Activated CD4-positive, alpha-beta memory T cell treated with anti-CD3 and anti-CD28 coated beads for 36 hours (primary cell): ENCODE results near the gene SRPRB. TPM values are rescaled to one million over a fixed set of nuclear protein-coding genes. Genes with fewer than 3 reads are reported as not detected.

Experiments used
- CTCF ChIA-PET: fragments of 350-600 bp; sonication (Branson Sonifier 250); formaldehyde crosslinking; loops from one replicate; lab custom pipeline; 2021; ENCODE audit warnings: antibody characterized with exemption, inconsistent platforms; lab: Charles Lee
- POLR2A ChIA-PET: fragments of 350-600 bp; sonication (Branson Sonifier 250); formaldehyde crosslinking; loops from one replicate; lab custom pipeline; 2021; ENCODE audit warnings: antibody characterized with exemption; lab: Charles Lee
- DNase-seq: peaks from one replicate; pipeline ENCODE4 v3.0.0-alpha.2; 2020
- H3K27ac Mint-ChIP-seq: one replicate; pipeline ENCODE4 v1.8.0; 2021; ENCODE audit warnings: mixed read lengths
- H3K27me3 Mint-ChIP-seq: one replicate; pipeline ENCODE4 v1.8.0; 2021; ENCODE audit warnings: mixed read lengths
- H3K36me3 Mint-ChIP-seq: one replicate; pipeline ENCODE4 v1.8.0; 2021; ENCODE audit warnings: mixed read lengths
- H3K4me1 Mint-ChIP-seq: one replicate; pipeline ENCODE4 v1.8.0; 2021; ENCODE audit warnings: low read depth, mixed read lengths
- H3K4me3 Mint-ChIP-seq: one replicate; pipeline ENCODE4 v1.8.0; 2021; ENCODE audit warnings: mild to moderate bottlenecking, mixed read lengths
- H3K9me3 Mint-ChIP-seq: one replicate; pipeline ENCODE4 v1.8.0; 2021; ENCODE audit warnings: mixed read lengths
- intact Hi-C: fragments of 100-400 bp; cut with micrococcal nuclease; formaldehyde crosslinking; loops from one replicate; pipeline ENCODE4 v1.15.1; 2023
- total RNA-seq, 2 experiments: library from RNA; stranded (reverse); gene quantifications; one replicate each; pipeline ENCODE4 v1.2.3, GENCODE V29; 2021

SRPRB gene
- total RNA-seq, 2 experiments from 2014 or later = 65.7 to 66.7 TPM

DNA sequence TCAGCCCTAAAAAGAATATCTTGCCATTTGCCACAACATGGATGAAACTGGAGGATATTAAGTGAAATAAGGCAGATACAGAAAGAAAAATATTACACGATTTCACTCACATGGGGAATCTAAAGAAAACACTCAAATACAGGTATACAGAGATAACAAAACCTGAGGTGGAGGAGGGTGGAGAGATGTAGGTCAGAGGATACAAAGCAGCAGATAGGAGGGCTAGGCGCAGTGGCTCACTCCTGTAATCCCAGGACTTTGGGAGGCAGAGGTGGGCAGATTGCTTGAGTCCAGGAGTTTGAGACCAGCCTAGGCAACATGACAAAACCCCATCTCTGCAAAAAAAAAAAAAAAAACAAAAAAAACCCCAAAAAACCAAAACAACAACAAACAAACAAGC, 23.2 kb upstream of the SRPRB start:
- CTCF ChIA-PET = interaction anchor here (1.2 kb wide), 1 partner anchor 10 kb away, joined by 3 read pairs; no protein-coding TSS in a partner anchor
- Mint-ChIP-seq H3K36me3 (no peaks in the 10 kb centered on the region), H3K27ac (no peak overlapping the region), H3K9me3 (no peaks in the 10 kb centered on the region), H3K4me3 (no peak overlapping the region), H3K27me3 (peaks cover 4% of the 10 kb centered on the region), H3K4me1 (no peaks in the 10 kb centered on the region)
- POLR2A ChIA-PET = no interaction called here
- DNase-seq = no peak
- intact Hi-C loops = no loop called here

GRCh38 chr3:133783762-133784161, 21.9 kb upstream of the SRPRB start:
- intact Hi-C loops = no loop called here
- DNase-seq = no peak
- Mint-ChIP-seq H3K27me3 (peaks cover 2% of the 10 kb centered on the region), H3K4me3 (no peak overlapping the region), H3K4me1 (no peaks in the 10 kb centered on the region), H3K36me3 (no peaks in the 10 kb centered on the region), H3K27ac (no peak overlapping the region), H3K9me3 (no peaks in the 10 kb centered on the region)
- POLR2A ChIA-PET = no interaction called here
- CTCF ChIA-PET = interaction anchor here (1.2 kb wide), 1 partner anchor 11 kb away, joined by 3 read pairs; no protein-coding TSS in a partner anchor

GRCh38 chr3:133788024-133788423, 17.6 kb upstream of the SRPRB start:
- H3K4me1 Mint-ChIP-seq = no peaks in the 10 kb centered on the region
- peaks cover 16% of the 10 kb centered on the region for H3K9me3 Mint-ChIP-seq
- peaks cover 3% of the 10 kb centered on the region for H3K36me3 Mint-ChIP-seq
- ChIA-PET POLR2A (no interaction called here), CTCF (no interaction called here)
- intact Hi-C loops = no loop called here
- no peak for DNase-seq
- no peak overlapping the region for H3K27ac Mint-ChIP-seq
- no peak overlapping the region for H3K4me3 Mint-ChIP-seq
- H3K27me3 Mint-ChIP-seq = peaks cover 3% of the 10 kb centered on the region

GRCh38 chr3:133792171-133792763, 13.3 kb upstream of the SRPRB start:
- POLR2A ChIA-PET = no interaction called here

GRCh38 chr3:133797396-133798105, 8.1 kb upstream of the SRPRB start:
- Mint-ChIP-seq H3K4me3 (no peak overlapping the region), H3K27ac (no peak overlapping the region), H3K9me3 (peaks cover 6% of the 10 kb centered on the region), H3K27me3 (peaks cover 23% of the 10 kb centered on the region), H3K36me3 (peaks cover 4% of the 10 kb centered on the region), H3K4me1 (no peaks in the 10 kb centered on the region)
- ChIA-PET POLR2A (no interaction called here), CTCF (no interaction called here)
- DNase-seq = no peak
- intact Hi-C loops = no loop called here

More at GRCh38 chr3:133792171-133792763, 13.3 kb upstream of the SRPRB start:
- Mint-ChIP-seq H3K27me3 (peaks cover 9% of the 10 kb centered on the region), H3K4me3 (no peak overlapping the region), H3K9me3 (peaks cover 18% of the 10 kb centered on the region), H3K36me3 (peaks cover 4% of the 10 kb centered on the region), H3K4me1 (no peaks in the 10 kb centered on the region), H3K27ac (no peak overlapping the region)
- no peak for DNase-seq
- CTCF ChIA-PET = no interaction called here
- intact Hi-C loops = no loop called here

DNA sequence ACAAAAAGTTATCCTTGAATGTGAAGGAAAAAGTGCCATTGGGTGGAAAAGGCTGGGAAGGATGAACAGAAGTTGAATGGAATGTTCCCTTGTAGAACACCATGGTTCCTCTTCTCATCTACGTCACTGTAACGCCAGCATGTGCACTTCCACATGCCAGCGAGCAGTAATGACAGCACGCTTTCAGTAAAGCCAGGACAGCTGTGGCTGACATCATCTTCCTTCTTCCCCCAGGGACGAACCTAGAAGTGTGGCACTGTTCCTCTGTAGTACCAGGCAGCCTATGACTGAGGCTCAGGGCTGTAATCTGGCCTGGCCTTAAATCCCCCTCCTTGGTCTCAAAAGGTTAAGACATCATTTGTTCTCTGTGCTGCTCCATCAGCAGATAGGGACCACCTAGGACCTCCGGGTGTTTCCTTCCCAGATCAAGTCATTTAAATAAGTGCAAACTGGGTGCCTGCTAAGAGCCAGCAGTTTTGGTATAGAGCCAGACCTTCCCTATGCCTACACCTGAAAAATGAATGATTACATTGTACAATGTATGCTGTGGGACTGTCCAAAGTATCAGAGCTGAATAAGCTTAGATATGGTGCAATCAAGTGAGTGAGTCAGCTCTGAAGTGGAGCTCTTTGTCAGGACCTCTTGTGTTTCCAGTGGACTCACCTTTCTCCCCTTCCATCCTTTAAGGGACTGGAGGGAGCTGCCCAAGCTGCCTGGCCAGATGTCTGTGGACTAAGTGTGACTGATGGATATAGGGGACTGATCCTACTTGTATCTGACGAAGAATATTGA, 5.6 kb upstream of the SRPRB start:
- Mint-ChIP-seq H3K9me3 (no peaks in the 10 kb centered on the region), H3K27me3 (peaks cover 20% of the 10 kb centered on the region), H3K36me3 (no peaks in the 10 kb centered on the region), H3K4me1 (peaks cover 2% of the 10 kb centered on the region), H3K4me3 (no peak overlapping the region), H3K27ac (no peak overlapping the region)
- intact Hi-C loops = loop anchor here (10.0 kb wide), 1 partner anchor 435 kb away; no protein-coding TSS in a partner anchor
- ChIA-PET CTCF (no interaction called here), POLR2A (no interaction called here)
- DNase-seq = no peak

- H3K27me3 Mint-ChIP-seq = peaks cover 9% of the 10 kb centered on the region
- peaks cover 26% of the 10 kb centered on the region for H3K4me1 Mint-ChIP-seq
- ChIA-PET CTCF (no interaction called here), POLR2A (interaction anchor here (0.6 kb wide), 1 partner anchor 557 kb away, joined by 5 read pairs; no protein-coding TSS in a partner anchor)
- no peak for DNase-seq
- no peak overlapping the region for H3K4me3 Mint-ChIP-seq
- H3K27ac Mint-ChIP-seq = no peak overlapping the region
- no peaks in the 10 kb centered on the region for H3K9me3 Mint-ChIP-seq
- peaks cover 16% of the 10 kb centered on the region for H3K36me3 Mint-ChIP-seq
- intact Hi-C loops = loop anchor here (10.0 kb wide), 1 partner anchor 431 kb away; no protein-coding TSS in a partner anchor
These were observed 2.1 kb upstream of the SRPRB start for GRCh38 chr3:133803469-133803868.

- Mint-ChIP-seq H3K27me3 (peaks cover 7% of the 10 kb centered on the region), H3K4me3 (peak overlapping the region; percentile 98), H3K36me3 (peaks cover 22% of the 10 kb centered on the region), H3K9me3 (no peaks in the 10 kb centered on the region), H3K27ac (peak overlapping the region; percentile 94), H3K4me1 (peaks cover 33% of the 10 kb centered on the region)
- POLR2A ChIA-PET = no interaction called here
- no peak for DNase-seq
- CTCF ChIA-PET = no interaction called here
- intact Hi-C loops = loop anchor here (1.0 to 10.0 kb wide), 11 partner anchors 76 to 1388 kb away; partner anchors contain the start of genes CDV3, CEP63, DNAJC13 and NPHP3
These were observed 719 bp upstream of the SRPRB start for GRCh38 chr3:133804896-133805295.

DNA sequence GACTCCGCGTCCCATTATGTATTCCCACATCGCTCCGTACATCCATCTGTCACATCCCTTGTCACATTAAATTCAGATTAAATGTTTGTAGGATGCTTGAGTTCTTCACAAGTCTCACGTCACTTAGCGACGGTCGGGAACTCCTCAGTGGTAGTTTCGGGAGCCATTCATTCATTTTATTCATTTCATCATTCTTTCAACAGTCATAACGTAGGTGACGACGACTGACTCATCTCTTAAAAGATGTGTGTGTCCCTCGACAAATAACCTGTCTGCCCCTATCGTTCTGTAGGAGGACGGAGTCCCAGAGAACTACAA, 272 bp upstream of the SRPRB start:
- Mint-ChIP-seq H3K4me1 (peaks cover 37% of the 10 kb centered on the region), H3K9me3 (no peaks in the 10 kb centered on the region), H3K27ac (peak overlapping the region; percentile 94), H3K36me3 (peaks cover 26% of the 10 kb centered on the region), H3K27me3 (peaks cover 5% of the 10 kb centered on the region), H3K4me3 (peak overlapping the region; percentile 98)
- ChIA-PET CTCF (interaction anchor here (3.4 kb wide), 1 partner anchor 12 kb away, joined by 23 read pairs; no protein-coding TSS in a partner anchor), POLR2A (interaction anchor here (0.9 kb wide), 1 partner anchor 12 kb away, joined by 3 read pairs; no protein-coding TSS in a partner anchor)
- intact Hi-C loops = loop anchor here (1.0 to 10.0 kb wide), 11 partner anchors 75 to 1388 kb away; partner anchors contain the start of genes CDV3, CEP63, DNAJC13 and NPHP3
- DNase-seq = no peak

DNA sequence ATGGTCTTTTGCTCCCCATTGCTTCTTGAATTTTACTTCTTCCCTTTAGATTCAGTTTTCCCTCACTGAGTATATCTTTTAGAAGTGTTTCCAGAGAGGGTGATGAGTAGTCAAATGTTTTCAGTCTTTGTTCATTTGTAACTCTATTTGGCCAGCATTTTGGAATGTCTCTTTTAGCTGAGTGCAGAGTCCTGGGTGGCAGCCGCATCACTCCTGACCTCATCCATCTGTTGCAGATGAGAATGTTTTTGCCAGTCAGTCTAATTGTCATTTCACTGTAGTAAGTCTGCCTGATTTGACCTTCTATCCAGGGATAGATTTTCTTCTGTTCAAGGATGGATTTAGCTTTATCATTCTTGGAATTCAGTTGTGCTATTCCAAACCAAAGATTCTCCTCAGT, 7.3 kb downstream of the SRPRB start:
- POLR2A ChIA-PET = no interaction called here

GRCh38 chr3:133815386-133815785, 9.8 kb downstream of the SRPRB start:
- intact Hi-C loops = no loop called here
- Mint-ChIP-seq H3K9me3 (no peaks in the 10 kb centered on the region), H3K36me3 (peaks cover 48% of the 10 kb centered on the region), H3K4me1 (peaks cover 19% of the 10 kb centered on the region), H3K4me3 (no peak overlapping the region), H3K27me3 (no peaks in the 10 kb centered on the region), H3K27ac (peak overlapping the region; percentile 8)
- ChIA-PET CTCF (no interaction called here), POLR2A (no interaction called here)
- no peak for DNase-seq

More for the DNA sequence above, 7.3 kb downstream of the SRPRB start:
- Mint-ChIP-seq H3K9me3 (no peaks in the 10 kb centered on the region), H3K4me1 (peaks cover 32% of the 10 kb centered on the region), H3K27ac (peak overlapping the region; percentile 1), H3K4me3 (no peak overlapping the region), H3K27me3 (no peaks in the 10 kb centered on the region), H3K36me3 (peaks cover 52% of the 10 kb centered on the region)
- intact Hi-C loops = no loop called here
- DNase-seq = no peak
- CTCF ChIA-PET = no interaction called here

DNA sequence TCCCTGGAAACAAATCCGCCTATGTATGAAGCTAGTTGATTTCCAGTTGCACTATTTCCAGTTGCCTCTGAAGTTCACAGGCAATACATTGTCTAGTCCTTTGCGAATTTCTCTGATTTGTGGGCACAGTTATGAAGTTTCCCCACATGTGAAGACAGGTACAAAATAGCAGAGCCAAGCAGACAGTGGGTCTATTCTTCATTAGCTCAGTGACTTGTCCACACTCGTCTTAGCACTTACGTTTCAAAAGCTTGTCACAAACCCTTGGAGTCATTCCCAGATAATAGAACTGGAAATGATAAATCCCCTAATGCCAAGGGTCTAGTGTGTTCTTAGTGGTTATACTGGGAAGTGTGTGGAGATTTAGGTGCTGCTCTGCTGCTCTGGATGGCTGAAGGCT, 14.5 kb downstream of the SRPRB start:
- Mint-ChIP-seq H3K4me3 (no peak overlapping the region), H3K4me1 (peaks cover 5% of the 10 kb centered on the region), H3K27me3 (no peaks in the 10 kb centered on the region), H3K27ac (no peak overlapping the region), H3K9me3 (no peaks in the 10 kb centered on the region), H3K36me3 (peaks cover 53% of the 10 kb centered on the region)
- CTCF ChIA-PET = interaction anchor here (1.0 to 1.2 kb wide), 2 partner anchors 100 to 108 kb away, joined by 3 to 4 read pairs; no protein-coding TSS in a partner anchor
- no peak for DNase-seq
- intact Hi-C loops = no loop called here
- POLR2A ChIA-PET = no interaction called here
